Fibroblast of villous mesenchyme (primary cell): ENCODE results near the gene TMEM185B. TPM values are rescaled to one million over a fixed set of nuclear protein-coding genes. Genes with fewer than 3 reads are reported as not detected.
"Not testable (repeated sequence)": the region's sequence is repeated elsewhere in the genome, so short reads cannot be mapped to it uniquely, and the experiment has no call there.

Experiments used
- DNase-seq: peaks from one replicate; pipeline ENCODE4 v3.0.0-alpha.2; 2010; ENCODE audit warnings: low read depth
- H3K4me3 ChIP-seq: 2 replicates; pipeline ENCODE4 v1.5.1; 2011; ENCODE audit warnings: low read depth, mild to moderate bottlenecking, low read length
- CTCF ChIP-seq: IDR thresholded peaks from 2 replicates; pipeline ENCODE4 v1.5.1; 2012; ENCODE audit warnings: low read depth, mild to moderate bottlenecking, low read length; ENCODE audit not compliant: insufficient read depth
- total RNA-seq: library from RNA; depleted of rRNA; stranded (reverse); fragments of >200 nt; gene quantifications from 2 replicates; pipeline ENCODE4 v1.2.3, GENCODE V29; 2012

The TMEM185B gene
- total RNA-seq, 1 donor = 36.3 TPM

GRCh38 chr2:120208381-120209353, 14.5 kb downstream of the TMEM185B start:
- no peak for DNase-seq
- TF ChIP-seq CTCF = no peak
- no peak overlapping the region for H3K4me3 ChIP-seq

- no peak overlapping the region for H3K4me3 ChIP-seq
- peak; percentile 12 for DNase-seq
- peak; percentile 62 for TF ChIP-seq CTCF
Measured at GRCh38 chr2:120206022-120206581, 17.1 kb downstream of the TMEM185B start.

- no peak for TF ChIP-seq CTCF
- H3K4me3 ChIP-seq = no peak overlapping the region
- no peak for DNase-seq
Measured at GRCh38 chr2:120204945-120205670, 18.1 kb downstream of the TMEM185B start.

GRCh38 chr2:120204417-120204816, 18.8 kb downstream of the TMEM185B start:
- TF ChIP-seq CTCF = no peak
- no peak for DNase-seq
- no peak overlapping the region for H3K4me3 ChIP-seq

- TF ChIP-seq CTCF = peak; percentile 14
- DNase-seq = no peak
- no peak overlapping the region for H3K4me3 ChIP-seq
Measured at GRCh38 chr2:120204022-120204405, 19.2 kb downstream of the TMEM185B start.

- no peak overlapping the region for H3K4me3 ChIP-seq
- no peak for DNase-seq
- no peak for TF ChIP-seq CTCF
Measured at GRCh38 chr2:120203251-120204021, 19.8 kb downstream of the TMEM185B start.

GRCh38 chr2:120199817-120200459, 23.3 kb downstream of the TMEM185B start:
- DNase-seq = not testable (repeated sequence)

More at GRCh38 chr2:120199817-120200459, 23.3 kb downstream of the TMEM185B start:
- not testable (repeated sequence) for H3K4me3 ChIP-seq
